ENCODE measurements around the gene THSD4.

Gene THSD4

DNA sequence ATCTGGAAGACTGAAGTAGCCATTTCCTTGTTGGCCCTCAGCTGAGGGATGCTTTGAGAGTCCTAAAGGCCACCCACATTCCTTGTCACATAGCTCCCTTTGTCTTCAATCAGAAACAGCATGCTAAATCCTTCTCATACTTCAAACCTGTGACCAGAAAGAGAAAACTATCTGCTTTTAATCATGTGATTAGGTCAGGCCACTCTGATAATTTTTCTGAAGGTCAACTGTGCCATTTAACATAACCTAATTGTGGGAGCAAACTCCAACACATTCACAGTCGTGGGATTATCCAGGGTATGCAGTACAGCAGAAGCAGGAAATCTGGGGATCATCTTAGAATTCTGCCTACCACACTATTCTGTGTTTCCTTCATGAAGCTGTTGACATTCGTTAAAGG, 471.2 kb downstream of the THSD4 start:
- POLR2A ChIA-PET: no interaction called here
- CTCF ChIA-PET: no interaction called here
- TF ChIP-seq, protein P1, sequence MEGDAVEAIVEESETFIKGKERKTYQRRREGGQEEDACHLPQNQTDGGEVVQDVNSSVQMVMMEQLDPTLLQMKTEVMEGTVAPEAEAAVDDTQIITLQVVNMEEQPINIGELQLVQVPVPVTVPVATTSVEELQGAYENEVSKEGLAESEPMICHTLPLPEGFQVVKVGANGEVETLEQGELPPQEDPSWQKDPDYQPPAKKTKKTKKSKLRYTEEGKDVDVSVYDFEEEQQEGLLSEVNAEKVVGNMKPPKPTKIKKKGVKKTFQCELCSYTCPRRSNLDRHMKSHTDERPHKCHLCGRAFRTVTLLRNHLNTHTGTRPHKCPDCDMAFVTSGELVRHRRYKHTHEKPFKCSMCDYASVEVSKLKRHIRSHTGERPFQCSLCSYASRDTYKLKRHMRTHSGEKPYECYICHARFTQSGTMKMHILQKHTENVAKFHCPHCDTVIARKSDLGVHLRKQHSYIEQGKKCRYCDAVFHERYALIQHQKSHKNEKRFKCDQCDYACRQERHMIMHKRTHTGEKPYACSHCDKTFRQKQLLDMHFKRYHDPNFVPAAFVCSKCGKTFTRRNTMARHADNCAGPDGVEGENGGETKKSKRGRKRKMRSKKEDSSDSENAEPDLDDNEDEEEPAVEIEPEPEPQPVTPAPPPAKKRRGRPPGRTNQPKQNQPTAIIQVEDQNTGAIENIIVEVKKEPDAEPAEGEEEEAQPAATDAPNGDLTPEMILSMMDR (IDR thresholded peaks at IDR 0.05; ENCODE audit: control extremely low read depth, extremely low read depth, low read depth, missing control alignments): no peak
- DNase-seq (ENCODE audit: extremely low spot score): no peak

- ChIA-PET CTCF (no interaction called here), POLR2A (no interaction called here)
- DNase-seq (ENCODE audit: extremely low spot score): no peak
- TF ChIP-seq, protein P1 (IDR thresholded peaks at IDR 0.05; ENCODE audit: control extremely low read depth, extremely low read depth, low read depth, missing control alignments): no peak
These were observed 473.5 kb downstream of the THSD4 start for GRCh38 chr15:71588746-71589145.

DNA sequence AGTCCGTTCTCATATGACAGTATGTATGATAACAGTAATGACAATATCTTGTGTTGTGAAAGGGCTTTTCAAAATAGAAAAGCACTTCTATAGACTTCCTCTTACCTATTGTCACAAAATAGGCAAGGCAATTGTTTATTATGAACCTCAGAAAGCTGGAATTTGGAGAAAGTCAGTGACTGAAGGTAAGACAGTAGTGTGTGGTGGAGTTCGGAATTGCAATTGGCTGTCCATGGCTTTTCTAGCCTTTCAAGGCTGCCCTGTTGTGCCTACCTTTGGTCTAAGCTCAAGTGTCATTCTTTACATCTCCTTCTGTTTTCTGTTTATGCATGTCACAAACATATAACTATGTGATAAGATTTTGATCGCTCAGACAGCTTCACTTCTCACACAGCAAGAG, 475.8 kb downstream of the THSD4 start:
- ChIA-PET CTCF (interaction anchor here (0.9 to 1.4 kb wide), 2 partner anchors 15 to 25 kb away, joined by 3 read pairs; no protein-coding TSS in a partner anchor), POLR2A (no interaction called here)
- TF ChIP-seq, protein P1 (IDR thresholded peaks at IDR 0.05; ENCODE audit: control extremely low read depth, extremely low read depth, low read depth, missing control alignments): no peak
- DNase-seq (ENCODE audit: extremely low spot score): no peak

DNA sequence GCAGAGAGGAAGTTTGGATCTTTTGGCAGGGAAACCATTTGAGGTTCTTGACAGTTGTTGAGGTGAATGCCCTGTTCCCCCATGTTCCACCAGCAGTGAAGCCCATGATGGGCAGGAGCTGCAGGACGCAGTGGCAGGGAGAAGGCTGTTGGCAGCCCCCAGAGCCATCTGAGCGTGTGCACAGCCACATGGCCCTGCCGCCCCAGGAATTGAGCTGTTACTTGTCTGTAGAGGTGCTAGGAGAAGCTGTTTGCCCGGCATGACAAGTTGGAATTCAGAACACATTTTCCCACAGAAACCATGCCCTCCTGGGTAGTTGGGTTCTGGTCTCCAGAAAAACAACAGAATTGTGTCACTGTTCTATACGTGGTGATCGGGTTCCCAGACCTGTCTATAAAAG, 476.9 kb downstream of the THSD4 start:
- DNase-seq (ENCODE audit: extremely low spot score): no peak
- TF ChIP-seq, protein P1 (IDR thresholded peaks at IDR 0.05; ENCODE audit: control extremely low read depth, extremely low read depth, low read depth, missing control alignments): no peak
- ChIA-PET POLR2A (no interaction called here), CTCF (interaction anchor here (1.0 to 1.4 kb wide), 2 partner anchors 11 to 16 kb away, joined by 3 read pairs; no protein-coding TSS in a partner anchor)

- POLR2A ChIA-PET: no interaction called here
These were observed 480.7 kb downstream of the THSD4 start for GRCh38 chr15:71595846-71596553.

GRCh38 chr15:71596672-71597071, 481.4 kb downstream of the THSD4 start:
- POLR2A ChIA-PET: no interaction called here

More at GRCh38 chr15:71595846-71596553, 480.7 kb downstream of the THSD4 start:
- TF ChIP-seq, protein P1 (IDR thresholded peaks at IDR 0.05; ENCODE audit: control extremely low read depth, extremely low read depth, low read depth, missing control alignments): no peak
- no peak for DNase-seq (ENCODE audit: extremely low spot score)
- CTCF ChIA-PET: no interaction called here

More at GRCh38 chr15:71596672-71597071, 481.4 kb downstream of the THSD4 start:
- TF ChIP-seq, protein P1 (IDR thresholded peaks at IDR 0.05; ENCODE audit: control extremely low read depth, extremely low read depth, low read depth, missing control alignments): no peak
- no peak for DNase-seq (ENCODE audit: extremely low spot score)
- CTCF ChIA-PET: interaction anchor here (1.5 kb wide), 1 partner anchor 18 kb away, joined by 4 read pairs; no protein-coding TSS in a partner anchor

Data from GM10248 (cell line).